Esophagus muscularis mucosa (tissue), 4 donors: ENCODE data around the gene ZNF592.

ENCODE experiments used
- CTCF ChIP-seq, 3 experiments: fragments of 200-600 bp in 2 of 3; fragments of 450-650 bp in 1 of 3; sonication (generic) in 2 of 3; IDR thresholded peaks; one replicate each; pipeline ENCODE4 v1.5.1; 2017 to 2019; ENCODE audit warnings: antibody characterized with exemption in 3 of 3, mild to moderate bottlenecking in 2 of 3, moderate library complexity in 1 of 3
- EP300 ChIP-seq: sonication (generic); formaldehyde crosslinking; IDR thresholded peaks from one replicate; pipeline ENCODE4 v1.6.1; 2017; ENCODE audit warnings: antibody characterized with exemption
- POLR2A ChIP-seq: fragments of 450-650 bp; IDR thresholded peaks from one replicate; pipeline ENCODE4 v1.6.1; 2017; ENCODE audit warnings: antibody characterized with exemption, moderate library complexity, mild to moderate bottlenecking, low read depth
- POLR2AphosphoS5 ChIP-seq, 2 donors: sonication (generic); formaldehyde crosslinking; IDR thresholded peaks; one replicate each; pipeline ENCODE4 v1.6.1; 2017; ENCODE audit warnings: antibody characterized with exemption in 2 of 2

GRCh38 chr15:84780492-84780891, 32.1 kb downstream of the ZNF592 start:
- TF ChIP-seq CTCF (IDR thresholded peaks at IDR 0.05), result no peak
- no peak for TF ChIP-seq POLR2AphosphoS5 (IDR thresholded peaks at IDR 0.05)
- no peak for TF ChIP-seq EP300
- TF ChIP-seq POLR2A, result no peak
